ENCODE results near the gene USP25. TPM values are rescaled to one million over a fixed set of nuclear protein-coding genes. Genes with fewer than 3 reads are reported as not detected.

The USP25 gene
- polyA plus RNA-seq, 1 experiment, result 35.3 TPM

DNA sequence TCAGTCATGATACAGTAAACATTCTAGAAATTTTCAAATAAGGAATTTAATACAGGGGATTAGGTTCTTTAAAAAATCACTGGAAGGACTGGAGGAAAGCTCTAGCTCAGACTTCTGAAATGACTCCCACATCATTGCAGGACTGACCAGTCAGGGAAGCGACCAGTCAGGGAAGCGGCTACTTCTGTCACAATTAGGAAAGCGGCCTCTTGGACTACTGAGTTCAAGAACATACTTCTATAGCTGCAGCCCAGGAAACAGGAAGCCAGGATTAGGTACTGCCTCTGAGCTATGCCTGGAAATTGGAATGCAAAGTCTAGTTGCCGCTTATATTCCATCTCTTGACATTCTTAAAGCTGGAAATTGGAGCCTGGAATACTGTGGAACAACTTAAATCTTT, 45.5 kb downstream of the USP25 start:
- Histone ChIP-seq H3K27ac (ENCODE audit: low read depth, low read length) (no peak overlapping the region), H3K27me3 (ENCODE audit: control insufficient read depth, insufficient read depth, low read length) (no peaks in the 10 kb centered on the region), H3K4me3 (ENCODE audit: low read depth, low read length) (no peak overlapping the region), H3K9me3 (ENCODE audit: control insufficient read depth, insufficient read depth, low read length) (no peaks in the 10 kb centered on the region)
- POLR2A ChIA-PET, result interaction anchor here (1.1 kb wide), 1 partner anchor 14 kb away, joined by 3 read pairs; no protein-coding TSS in a partner anchor
- DNase-seq (ENCODE audit: low read depth, low spot score), result no peak
- CTCF ChIA-PET, result interaction anchor here (0.5 kb wide), 1 partner anchor 205 kb away, joined by 3 read pairs; no protein-coding TSS in a partner anchor
- TF ChIP-seq, protein P1, sequence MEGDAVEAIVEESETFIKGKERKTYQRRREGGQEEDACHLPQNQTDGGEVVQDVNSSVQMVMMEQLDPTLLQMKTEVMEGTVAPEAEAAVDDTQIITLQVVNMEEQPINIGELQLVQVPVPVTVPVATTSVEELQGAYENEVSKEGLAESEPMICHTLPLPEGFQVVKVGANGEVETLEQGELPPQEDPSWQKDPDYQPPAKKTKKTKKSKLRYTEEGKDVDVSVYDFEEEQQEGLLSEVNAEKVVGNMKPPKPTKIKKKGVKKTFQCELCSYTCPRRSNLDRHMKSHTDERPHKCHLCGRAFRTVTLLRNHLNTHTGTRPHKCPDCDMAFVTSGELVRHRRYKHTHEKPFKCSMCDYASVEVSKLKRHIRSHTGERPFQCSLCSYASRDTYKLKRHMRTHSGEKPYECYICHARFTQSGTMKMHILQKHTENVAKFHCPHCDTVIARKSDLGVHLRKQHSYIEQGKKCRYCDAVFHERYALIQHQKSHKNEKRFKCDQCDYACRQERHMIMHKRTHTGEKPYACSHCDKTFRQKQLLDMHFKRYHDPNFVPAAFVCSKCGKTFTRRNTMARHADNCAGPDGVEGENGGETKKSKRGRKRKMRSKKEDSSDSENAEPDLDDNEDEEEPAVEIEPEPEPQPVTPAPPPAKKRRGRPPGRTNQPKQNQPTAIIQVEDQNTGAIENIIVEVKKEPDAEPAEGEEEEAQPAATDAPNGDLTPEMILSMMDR (IDR thresholded peaks at IDR 0.05; ENCODE audit: low read depth, low read length), result no peak

DNA sequence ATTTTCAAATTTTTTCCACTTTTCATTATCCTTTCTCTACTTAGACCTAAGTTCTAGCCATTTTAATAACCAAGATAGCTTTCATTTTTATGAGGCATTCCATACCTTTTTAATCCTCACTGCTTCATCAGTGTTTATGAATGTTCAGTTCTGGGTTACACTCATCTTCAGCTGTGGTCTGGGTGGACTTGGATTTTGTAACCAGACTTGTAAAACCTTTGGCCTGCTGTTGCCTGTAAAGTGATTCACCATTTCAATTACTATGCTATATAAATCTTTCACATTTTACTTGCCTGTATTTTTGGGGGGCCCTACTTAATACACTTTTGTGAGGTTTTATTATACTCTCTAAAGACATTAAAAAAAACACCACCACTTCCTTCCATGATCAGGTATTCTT, 46.2 kb downstream of the USP25 start:
- DNase-seq (ENCODE audit: low read depth, low spot score), result peak; percentile 44
- H3K27ac ChIP-seq (ENCODE audit: low read depth, low read length), result no peak overlapping the region
- no peaks in the 10 kb centered on the region for H3K9me3 ChIP-seq (ENCODE audit: control insufficient read depth, insufficient read depth, low read length)
- no peaks in the 10 kb centered on the region for H3K27me3 ChIP-seq (ENCODE audit: control insufficient read depth, insufficient read depth, low read length)
- ChIA-PET CTCF (no interaction called here), POLR2A (interaction anchor here (1.1 kb wide), 1 partner anchor 13 kb away, joined by 3 read pairs; no protein-coding TSS in a partner anchor)
- H3K4me3 ChIP-seq (ENCODE audit: low read depth, low read length), result no peak overlapping the region
- TF ChIP-seq, protein P1 (IDR thresholded peaks at IDR 0.05; ENCODE audit: low read depth, low read length), result no peak

DNA sequence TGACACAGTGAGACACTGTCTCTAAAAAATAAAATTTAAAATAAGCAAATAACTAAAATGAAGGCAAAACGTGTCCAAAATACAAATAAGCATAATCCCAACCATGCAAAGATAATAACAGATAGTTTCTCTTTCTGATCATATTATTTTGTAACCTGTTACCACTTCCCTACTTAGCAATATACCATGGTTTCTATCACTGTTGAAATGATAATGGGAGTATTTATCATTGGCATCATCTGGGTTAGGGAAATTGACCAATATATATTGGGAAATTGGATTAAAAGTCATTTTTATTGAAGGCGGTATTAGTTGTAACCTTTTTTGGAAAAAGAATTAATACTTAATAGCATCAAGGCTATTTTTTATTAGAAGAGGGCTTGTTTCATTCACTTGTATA, 47.0 kb downstream of the USP25 start:
- TF ChIP-seq, protein P1 (IDR thresholded peaks at IDR 0.05; ENCODE audit: low read depth, low read length), result no peak
- ChIA-PET CTCF (no interaction called here), POLR2A (no interaction called here)
- no peaks in the 10 kb centered on the region for H3K27me3 ChIP-seq (ENCODE audit: control insufficient read depth, insufficient read depth, low read length)
- no peaks in the 10 kb centered on the region; the same call in 1 of the 2 replicates for H3K9me3 ChIP-seq (ENCODE audit: control insufficient read depth, insufficient read depth, low read length)
- H3K4me3 ChIP-seq (ENCODE audit: low read depth, low read length), result no peak overlapping the region
- H3K27ac ChIP-seq (ENCODE audit: low read depth, low read length), result no peak overlapping the region
- no peak for DNase-seq (ENCODE audit: low read depth, low spot score)

DNA sequence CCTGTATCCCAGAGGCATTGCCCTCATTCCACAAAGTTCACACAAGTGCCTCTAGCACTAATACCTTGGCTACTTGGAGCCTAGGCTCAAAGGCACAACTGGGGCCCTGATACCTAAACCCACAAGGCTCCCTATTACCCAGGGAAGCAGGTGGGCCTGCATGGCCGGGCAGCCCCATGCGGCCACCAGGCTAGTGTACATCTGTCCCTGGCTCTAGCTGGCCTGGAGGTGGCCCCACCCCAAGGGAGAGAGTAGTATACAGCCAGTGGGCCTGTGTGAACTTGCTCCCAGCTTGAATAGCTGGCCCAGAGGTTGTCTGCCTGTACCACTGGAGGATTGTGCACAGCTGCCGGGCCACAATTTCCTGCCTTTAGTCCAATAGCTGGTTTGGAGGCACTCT, 52.2 kb downstream of the USP25 start:
- TF ChIP-seq, protein P1 (IDR thresholded peaks at IDR 0.05; ENCODE audit: low read depth, low read length), result no peak
- no peak overlapping the region for H3K27ac ChIP-seq (ENCODE audit: low read depth, low read length)
- H3K9me3 ChIP-seq (ENCODE audit: control insufficient read depth, insufficient read depth, low read length), result peaks cover 10% of the 10 kb centered on the region
- ChIA-PET CTCF (no interaction called here), POLR2A (no interaction called here)
- no peak overlapping the region for H3K4me3 ChIP-seq (ENCODE audit: low read depth, low read length)
- no peak for DNase-seq (ENCODE audit: low read depth, low spot score)
- H3K27me3 ChIP-seq (ENCODE audit: control insufficient read depth, insufficient read depth, low read length), result no peaks in the 10 kb centered on the region

DNA sequence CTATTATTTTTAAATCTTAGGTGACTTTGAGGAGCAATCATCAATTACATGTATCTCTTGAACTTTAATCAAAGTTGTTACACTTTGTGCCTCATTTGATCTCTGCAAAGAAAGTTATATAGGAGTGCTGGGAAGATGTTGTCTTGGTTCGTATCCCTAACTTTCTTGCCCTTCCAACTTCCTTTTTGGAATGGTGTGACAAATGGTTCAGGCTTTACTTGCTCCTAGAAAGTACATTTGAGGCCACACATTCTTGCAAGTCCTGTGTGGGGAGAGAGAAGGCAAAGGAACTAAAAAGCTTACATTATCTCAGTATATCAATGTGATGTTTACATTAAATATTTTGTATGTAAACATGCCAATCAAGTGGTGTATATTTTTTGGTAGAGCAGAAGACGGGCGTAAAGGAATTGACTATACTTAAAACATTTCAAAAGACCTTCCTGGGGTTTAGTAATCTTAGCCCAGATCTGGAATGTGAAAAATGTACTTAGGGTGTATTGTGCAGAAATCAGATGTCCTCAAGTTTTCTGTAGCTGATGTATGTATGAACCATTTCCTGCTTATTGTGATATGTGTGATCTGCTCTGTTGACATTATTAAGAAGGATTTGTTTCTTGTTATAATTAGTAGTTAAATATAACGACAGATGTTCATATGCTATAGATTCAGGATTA, 59.2 kb downstream of the USP25 start:
- Histone ChIP-seq H3K27me3 (ENCODE audit: control insufficient read depth, insufficient read depth, low read length) (no peaks in the 10 kb centered on the region), H3K9me3 (ENCODE audit: control insufficient read depth, insufficient read depth, low read length) (no peaks in the 10 kb centered on the region), H3K4me3 (ENCODE audit: low read depth, low read length) (no peak overlapping the region), H3K27ac (ENCODE audit: low read depth, low read length) (no peak overlapping the region)
- TF ChIP-seq, protein P1 (IDR thresholded peaks at IDR 0.05; ENCODE audit: low read depth, low read length), result no peak
- ChIA-PET POLR2A (interaction anchor here (1.7 kb wide), 1 partner anchor 14 kb away, joined by 3 read pairs; no protein-coding TSS in a partner anchor), CTCF (no interaction called here)
- no peak for DNase-seq (ENCODE audit: low read depth, low spot score)

All from AG04450 (cell line).